C4-2B (cell line): Measurements from ENCODE around the gene DCTPP1.

Experiments
- H3K27ac ChIP-seq: fragments of 450-650 bp; 2 replicates; pipeline ENCODE4 v1.5.1; 2017
- ZFX ChIP-seq: fragments of 450-650 bp; IDR thresholded peaks from 2 replicates; pipeline ENCODE4 v1.6.1; 2017
- TF ChIP-seq, protein P1 (sequence below): fragments of 450-650 bp; conservative IDR thresholded peaks from 2 replicates; pipeline ENCODE4 v1.5.1; 2017; ENCODE audit warnings: mild to moderate bottlenecking

Gene DCTPP1

DNA sequence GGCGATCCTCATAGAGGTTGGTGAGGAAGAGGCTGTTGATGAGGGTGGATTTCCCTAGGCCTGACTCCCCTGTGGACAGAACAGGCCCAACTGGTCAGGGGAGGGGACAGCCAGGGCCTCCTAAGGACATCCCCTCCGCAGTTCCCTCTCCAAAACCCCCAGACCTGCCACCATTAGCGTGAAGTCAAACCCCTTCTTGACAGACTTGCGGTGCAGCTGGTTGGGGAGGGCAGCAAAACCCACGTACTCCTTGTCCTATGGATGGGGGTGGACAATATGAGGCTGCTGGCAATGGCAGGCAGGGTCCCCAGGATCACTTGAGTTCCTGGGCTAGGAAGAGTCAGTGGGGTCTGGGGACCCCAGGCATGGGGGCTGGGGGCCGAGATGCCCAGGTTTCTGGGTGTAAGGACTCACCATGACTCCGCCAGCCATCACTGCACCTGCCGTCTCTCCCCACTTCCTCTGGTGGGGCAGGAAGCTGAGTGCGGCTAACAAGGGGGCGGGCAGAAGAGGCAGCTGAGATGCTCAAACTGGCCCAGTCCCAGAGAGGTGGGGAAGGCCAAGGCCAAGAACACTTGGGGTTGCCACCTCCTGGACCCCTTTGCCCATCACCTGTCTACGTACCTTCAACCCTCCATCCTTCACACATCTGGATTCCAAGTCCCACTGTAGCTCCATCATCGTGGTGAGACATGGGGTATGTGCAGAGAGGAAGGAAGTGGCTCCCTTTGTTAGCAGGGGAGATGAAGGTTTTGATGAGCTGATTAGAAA lies 47.5 kb downstream of the DCTPP1 start, which contains the start of gene SEPTIN1:
SEPTIN1 (minus strand) TSS at position 451 of the 771 bp plus-strand sequence; CDS start at position 432, 19 bp downstream.
- no peak within 1 kb of the TSS for H3K27ac ChIP-seq
- no peak for TF ChIP-seq ZFX
- TF ChIP-seq, protein P1, sequence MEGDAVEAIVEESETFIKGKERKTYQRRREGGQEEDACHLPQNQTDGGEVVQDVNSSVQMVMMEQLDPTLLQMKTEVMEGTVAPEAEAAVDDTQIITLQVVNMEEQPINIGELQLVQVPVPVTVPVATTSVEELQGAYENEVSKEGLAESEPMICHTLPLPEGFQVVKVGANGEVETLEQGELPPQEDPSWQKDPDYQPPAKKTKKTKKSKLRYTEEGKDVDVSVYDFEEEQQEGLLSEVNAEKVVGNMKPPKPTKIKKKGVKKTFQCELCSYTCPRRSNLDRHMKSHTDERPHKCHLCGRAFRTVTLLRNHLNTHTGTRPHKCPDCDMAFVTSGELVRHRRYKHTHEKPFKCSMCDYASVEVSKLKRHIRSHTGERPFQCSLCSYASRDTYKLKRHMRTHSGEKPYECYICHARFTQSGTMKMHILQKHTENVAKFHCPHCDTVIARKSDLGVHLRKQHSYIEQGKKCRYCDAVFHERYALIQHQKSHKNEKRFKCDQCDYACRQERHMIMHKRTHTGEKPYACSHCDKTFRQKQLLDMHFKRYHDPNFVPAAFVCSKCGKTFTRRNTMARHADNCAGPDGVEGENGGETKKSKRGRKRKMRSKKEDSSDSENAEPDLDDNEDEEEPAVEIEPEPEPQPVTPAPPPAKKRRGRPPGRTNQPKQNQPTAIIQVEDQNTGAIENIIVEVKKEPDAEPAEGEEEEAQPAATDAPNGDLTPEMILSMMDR, result no peak

DNA sequence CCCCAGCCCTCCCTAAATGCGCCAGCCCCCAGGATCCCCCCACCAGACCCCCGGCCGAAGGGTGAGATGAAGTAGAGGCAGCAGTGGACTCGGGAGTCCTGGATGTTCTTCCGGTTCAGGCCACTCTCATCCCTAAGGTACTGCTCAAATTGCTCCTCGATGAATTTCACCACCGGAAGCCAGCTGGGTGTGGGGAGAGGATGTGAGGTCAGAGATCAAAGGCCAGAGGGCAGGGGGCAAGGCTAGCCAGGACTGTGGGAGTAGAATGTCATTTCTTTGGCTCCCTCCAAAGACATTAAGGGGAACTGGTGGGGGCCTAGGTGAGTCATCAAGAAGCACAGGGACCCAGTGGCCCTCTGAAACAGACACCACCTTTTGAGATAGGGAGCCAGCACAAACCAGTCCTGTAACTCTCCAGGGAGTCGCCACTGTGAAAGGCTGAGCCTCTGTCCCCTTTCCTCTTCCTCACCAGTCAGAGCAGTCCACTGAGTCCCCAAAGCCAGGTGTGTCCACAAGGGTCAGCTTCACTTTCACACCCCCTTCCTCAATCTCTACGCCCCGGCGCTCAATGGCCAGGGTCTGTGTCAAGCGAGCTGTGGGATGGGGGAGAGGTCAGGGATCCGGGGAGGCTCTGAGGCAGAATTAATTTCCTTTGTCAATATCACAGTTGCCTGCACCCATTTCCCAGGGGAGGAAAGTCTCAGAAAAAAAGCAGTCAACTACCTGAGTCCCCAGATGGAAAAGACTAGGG lies 48.4 kb downstream of the DCTPP1 start:
- no peak overlapping the region for H3K27ac ChIP-seq
- TF ChIP-seq ZFX, result no peak
- TF ChIP-seq, protein P1, result no peak

DNA sequence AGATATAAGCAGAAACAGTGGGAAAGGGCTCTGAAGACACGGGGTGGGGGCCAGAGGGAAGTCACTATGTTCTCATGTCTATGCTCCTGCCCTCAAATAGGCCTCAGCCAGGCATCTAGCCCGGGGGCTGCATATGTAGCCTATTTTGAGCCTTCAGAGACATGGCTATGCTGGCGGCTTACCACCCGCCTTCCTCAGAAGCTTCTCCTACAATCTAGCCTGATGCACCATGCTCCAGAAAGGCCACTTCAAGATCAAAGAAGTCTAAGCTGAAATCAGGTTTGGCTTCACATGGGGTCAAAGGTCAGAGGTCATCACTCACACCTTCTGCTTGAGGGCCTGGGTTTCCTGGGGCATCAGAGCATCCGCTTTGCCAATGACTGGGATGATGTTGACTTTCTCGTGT lies 49.0 kb downstream of the DCTPP1 start:
- H3K27ac ChIP-seq, result no peak overlapping the region
- TF ChIP-seq, protein P1, result no peak
- TF ChIP-seq ZFX, result no peak

DNA sequence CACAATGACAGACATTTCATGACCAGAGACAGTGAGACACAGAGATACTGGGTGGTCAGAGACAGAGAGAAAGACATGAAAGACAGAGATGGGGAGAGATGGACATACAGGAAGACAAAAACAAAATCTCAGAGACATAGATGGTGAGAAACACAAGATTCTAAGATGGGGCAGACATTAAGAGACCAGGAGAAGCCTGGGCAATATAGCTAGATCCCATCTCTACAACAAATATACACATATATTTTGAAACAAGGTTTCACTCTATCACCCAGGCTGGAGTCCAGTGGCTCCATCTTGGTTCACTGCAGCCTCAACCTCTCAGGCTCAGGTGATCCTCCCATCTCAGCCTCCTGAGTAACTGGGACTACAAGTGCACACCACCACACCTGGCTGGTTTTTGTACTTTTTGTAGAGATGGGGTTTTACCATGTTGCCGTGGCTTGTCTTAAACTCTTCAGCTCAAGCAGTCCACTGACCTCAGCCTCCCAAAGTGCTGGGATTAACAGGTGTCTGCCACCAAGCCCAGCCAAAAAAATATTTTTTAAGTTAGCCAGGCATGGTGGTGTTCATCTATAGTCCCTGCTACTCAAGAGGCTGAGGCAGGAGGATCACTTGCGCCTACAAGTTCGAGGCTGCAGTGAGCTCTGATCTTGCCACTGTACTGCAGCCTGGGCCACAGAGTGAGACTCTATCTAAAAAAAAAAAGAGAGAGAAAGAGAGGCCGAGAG lies 49.6 kb downstream of the DCTPP1 start:
- TF ChIP-seq, protein P1, result no peak
- no peak for TF ChIP-seq ZFX
- no peak overlapping the region for H3K27ac ChIP-seq

DNA sequence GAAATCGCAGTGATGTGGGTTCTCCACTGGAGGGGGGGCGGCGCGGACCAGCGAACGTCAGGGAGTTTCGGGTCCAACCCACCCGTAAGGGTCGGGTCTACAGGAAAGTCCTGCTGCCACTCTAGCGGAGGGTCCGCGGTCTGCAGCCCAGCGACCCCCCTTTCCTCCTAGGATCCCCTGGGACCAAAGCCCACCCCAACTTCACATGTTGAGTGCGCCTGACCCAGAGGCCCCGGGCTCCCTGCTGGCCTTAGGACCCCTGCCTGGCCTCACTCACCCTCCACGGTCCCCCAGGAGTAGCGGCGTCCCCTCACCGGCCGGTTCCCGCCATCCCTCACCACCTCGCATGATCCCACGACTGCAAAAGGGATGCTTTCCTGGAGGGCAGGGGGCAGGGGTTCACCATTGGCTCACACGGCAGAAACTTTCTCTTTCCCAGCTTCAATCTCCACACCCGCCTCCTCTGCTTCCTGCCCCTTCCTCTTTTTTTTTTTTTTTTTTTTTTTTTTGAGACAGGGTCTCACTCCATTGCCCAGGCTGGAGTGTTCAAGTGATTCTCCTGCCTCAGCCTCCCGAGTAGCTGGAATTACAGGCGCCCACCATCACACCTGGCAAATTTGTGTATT lies 50.6 kb downstream of the DCTPP1 start:
- H3K27ac ChIP-seq, result peak overlapping the region; percentile 85
- TF ChIP-seq ZFX, result no peak
- TF ChIP-seq, protein P1, result no peak

DNA sequence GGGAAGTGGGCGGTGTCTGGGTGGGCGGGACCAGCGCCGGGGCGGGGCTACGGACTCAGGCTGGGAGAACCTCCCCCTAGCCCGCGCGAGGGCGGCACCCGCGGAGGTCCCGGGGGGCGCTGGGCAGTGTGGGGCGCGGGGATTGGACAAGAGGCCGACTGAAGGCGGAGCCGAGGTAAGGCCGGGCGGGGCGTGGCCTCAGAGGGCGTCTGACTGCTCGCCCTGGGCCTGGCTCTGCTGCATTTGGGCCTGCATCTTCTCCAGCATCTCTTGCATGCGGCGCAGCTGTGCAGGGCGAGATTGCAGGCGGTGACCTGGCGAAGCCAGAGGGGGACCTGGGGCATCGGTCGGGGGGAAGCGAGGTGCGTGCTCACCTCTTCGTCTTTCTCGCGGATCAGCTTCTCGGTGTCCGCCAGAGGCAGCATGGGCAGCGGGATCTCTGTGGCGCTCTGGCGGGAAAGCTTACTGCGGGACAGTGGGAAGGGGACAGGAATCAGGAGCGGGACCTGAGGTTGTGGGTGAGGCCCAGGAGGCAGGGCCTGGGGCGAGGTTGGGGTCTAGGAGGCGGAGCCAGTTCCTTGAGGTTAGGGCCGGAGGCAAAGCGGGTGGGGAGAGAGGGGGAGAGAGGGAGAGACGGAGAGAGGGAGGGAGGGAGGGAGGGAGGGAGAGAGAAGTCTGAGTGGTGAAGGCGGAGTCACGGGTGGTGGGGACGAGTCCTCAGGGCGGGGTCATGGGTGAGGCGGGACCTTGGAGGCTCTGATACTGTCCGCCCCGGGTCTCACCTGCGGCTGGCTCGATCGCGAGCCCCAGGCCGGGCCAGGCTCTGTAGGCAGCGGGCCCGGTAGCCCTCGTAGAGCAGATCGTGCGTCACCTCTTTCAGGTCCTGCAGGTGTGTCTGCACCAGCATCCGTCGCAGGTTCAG lies 51.3 kb downstream of the DCTPP1 start:
- H3K27ac ChIP-seq, result peak overlapping the region; percentile 85
- peak; percentile 54; the same call in 1 of the 2 replicates for TF ChIP-seq ZFX
- TF ChIP-seq, protein P1, result no peak; the same call in 1 of the 2 replicates
